Coronary artery (tissue), 2 donors: ENCODE measurements around the gene NOC3L.

Source experiments
- DNase-seq: peaks from one replicate; pipeline ENCODE4 v3.0.0-alpha.2; 2017; ENCODE audit warnings: low spot score
- H3K27ac ChIP-seq, 2 donors: fragments of 200-600 bp; sonication (generic); one replicate each; pipeline ENCODE4 v1.5.1; 2016 to 2019
- H3K4me3 ChIP-seq: fragments of 200-600 bp; sonication (generic); 2 replicates; pipeline ENCODE4 v1.5.1; 2016; ENCODE audit warnings: mild to moderate bottlenecking, moderate library complexity
- TF ChIP-seq, protein P1 (sequence below): fragments of 200-600 bp; sonication (generic); IDR thresholded peaks from one replicate; pipeline ENCODE4 v1.5.1; 2019; ENCODE audit warnings: antibody characterized with exemption

Gene NOC3L, protein sequence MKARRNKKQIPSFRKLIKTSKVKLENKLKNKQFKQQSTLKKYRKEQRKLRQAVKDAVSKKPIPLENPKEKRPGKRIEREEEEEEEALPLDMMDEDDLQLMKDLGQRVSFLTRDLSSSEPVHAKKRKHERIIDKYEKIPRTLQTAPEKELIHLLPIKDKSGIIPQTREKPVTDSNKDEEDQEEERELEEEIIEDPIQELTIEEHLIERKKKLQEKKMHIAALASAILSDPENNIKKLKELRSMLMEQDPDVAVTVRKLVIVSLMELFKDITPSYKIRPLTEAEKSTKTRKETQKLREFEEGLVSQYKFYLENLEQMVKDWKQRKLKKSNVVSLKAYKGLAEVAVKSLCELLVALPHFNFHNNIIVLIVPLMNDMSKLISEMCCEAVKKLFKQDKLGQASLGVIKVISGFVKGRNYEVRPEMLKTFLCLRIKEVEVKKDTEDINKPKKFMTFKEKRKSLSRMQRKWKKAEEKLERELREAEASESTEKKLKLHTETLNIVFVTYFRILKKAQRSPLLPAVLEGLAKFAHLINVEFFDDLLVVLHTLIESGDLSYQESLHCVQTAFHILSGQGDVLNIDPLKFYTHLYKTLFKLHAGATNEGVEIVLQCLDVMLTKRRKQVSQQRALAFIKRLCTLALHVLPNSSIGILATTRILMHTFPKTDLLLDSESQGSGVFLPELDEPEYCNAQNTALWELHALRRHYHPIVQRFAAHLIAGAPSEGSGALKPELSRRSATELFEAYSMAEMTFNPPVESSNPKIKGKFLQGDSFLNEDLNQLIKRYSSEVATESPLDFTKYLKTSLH

DNA sequence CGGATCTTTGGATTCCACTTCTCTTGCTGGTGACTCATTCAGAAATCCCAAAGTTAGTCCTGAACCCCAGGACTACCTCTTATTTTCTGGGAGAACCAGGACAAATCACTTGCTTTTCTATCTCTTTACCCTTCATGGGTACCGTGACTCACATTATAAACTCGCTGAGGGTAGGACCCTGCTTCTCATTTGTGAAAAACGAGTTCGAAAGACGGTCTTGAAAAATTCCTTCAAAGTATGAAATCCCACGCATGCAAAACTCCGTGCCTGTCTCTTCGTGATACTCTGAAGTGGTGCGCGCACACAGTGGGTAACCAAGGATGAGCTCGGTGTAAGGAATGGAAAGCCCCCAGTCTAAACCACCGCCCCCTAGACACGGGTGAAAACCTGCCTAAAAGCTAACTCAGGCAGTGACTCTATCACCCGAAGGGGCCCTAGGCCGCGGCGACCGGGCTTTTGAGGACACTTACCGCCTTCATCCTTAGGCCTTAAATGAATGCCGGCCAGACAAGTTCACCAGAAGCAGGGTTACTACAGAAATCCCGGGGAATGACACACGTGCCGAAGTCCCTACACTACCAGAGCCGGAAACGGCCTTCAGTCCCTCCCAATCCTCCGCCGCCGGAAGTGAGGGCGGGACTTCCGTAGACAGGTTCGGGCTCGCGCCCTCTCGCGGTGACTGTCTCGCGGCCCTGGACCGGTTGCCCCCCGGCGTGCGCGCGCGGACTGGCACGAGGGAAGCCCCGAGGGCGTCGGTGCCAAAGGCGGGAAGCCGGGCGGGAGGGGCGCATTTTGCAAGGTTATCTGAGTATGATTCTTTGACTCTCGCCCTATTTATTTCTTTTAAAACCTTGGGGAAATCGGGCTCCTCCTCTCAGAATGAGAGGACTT is at the start of gene NOC3L:
TSS of gene NOC3L (minus strand) at position 580 of the 891 bp plus-strand sequence. CDS start at position 479, 101 bp downstream.
- DNase-seq: peak; percentile 96
- Histone ChIP-seq H3K4me3 (peak within 1 kb of the TSS; percentile 85), H3K27ac (peak within 1 kb of the TSS; percentile 30 to 78)
- TF ChIP-seq, protein P1, sequence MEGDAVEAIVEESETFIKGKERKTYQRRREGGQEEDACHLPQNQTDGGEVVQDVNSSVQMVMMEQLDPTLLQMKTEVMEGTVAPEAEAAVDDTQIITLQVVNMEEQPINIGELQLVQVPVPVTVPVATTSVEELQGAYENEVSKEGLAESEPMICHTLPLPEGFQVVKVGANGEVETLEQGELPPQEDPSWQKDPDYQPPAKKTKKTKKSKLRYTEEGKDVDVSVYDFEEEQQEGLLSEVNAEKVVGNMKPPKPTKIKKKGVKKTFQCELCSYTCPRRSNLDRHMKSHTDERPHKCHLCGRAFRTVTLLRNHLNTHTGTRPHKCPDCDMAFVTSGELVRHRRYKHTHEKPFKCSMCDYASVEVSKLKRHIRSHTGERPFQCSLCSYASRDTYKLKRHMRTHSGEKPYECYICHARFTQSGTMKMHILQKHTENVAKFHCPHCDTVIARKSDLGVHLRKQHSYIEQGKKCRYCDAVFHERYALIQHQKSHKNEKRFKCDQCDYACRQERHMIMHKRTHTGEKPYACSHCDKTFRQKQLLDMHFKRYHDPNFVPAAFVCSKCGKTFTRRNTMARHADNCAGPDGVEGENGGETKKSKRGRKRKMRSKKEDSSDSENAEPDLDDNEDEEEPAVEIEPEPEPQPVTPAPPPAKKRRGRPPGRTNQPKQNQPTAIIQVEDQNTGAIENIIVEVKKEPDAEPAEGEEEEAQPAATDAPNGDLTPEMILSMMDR: peak; percentile 81

DNA sequence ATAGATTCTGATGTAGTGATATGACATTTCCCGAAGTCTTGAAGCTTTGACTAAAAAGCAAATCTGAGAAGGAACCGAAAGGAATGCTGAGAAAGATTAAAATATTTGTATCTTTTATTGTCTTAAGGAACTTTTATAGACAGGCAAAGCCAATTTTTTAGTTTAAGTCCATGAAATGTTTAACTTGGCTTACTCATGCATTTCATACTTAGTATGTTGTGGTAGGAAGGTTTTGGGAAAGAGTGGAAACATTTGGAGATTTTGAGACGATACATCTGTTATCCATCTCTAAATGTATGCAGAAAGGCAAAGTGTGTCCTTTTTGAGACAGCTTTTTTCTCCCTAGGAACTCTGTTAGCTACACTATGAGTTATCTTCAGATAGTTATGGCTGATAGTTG is 49.7 kb upstream of the NOC3L start:
- Histone ChIP-seq H3K4me3 (peak overlapping the region; percentile 20), H3K27ac (peak overlapping the region in 1 of 2 donors; percentile 28)
- TF ChIP-seq, protein P1: no peak
- no peak for DNase-seq

DNA sequence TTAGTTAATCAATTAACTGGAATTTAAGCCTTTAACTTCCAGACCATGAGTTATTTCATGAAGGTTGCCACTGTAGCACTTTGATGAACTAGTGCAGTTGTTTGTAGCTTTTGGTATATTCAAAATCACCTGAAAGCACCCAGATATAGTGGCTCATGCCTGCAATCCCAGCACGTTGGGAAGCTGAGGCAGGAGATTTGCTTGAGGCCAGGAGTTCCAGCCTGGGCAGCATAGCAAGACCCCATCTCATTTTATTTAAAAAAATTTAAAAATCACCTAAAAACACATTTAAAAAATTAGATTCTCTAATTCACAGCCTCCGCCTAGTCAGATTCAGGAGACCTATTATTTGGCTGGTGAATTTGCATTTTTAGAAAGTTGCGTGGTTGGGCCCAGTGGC is 48.6 kb upstream of the NOC3L start:
- H3K4me3 ChIP-seq: no peak overlapping the region
- DNase-seq: no peak
- TF ChIP-seq, protein P1: no peak
- no peak overlapping the region for H3K27ac ChIP-seq

DNA sequence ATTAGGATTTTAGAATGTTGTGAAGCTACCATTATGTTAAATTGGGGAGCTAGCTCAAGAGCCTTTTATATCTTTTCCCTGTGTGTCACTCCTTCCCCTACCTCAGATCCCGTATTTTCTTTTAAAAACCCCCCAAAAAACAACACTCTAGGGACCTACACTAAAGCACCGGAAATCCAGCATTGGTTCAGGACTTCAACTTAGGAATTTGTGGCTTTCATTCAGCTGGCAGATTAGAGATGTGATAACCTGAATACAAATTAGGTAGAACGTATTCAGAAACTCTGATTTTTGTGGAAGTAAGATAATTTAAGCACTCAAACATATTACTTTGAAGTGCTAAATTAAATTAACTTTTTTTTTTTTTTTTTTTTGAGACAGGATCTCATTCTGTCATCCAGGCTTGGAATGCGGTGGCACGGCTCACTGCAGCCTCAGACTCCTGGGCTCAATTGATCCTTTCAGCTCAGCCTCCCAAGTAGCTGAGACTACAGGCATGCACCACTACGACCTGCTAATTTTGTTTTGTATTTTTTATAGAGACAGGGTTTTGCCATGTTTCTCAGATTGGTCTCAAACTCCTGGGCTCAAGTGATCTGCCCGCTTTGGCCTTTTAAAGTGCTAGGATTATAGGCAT is 46.4 kb upstream of the NOC3L start:
- Histone ChIP-seq H3K27ac (no peak overlapping the region), H3K4me3 (no peak overlapping the region)
- DNase-seq: no peak
- TF ChIP-seq, protein P1: no peak

DNA sequence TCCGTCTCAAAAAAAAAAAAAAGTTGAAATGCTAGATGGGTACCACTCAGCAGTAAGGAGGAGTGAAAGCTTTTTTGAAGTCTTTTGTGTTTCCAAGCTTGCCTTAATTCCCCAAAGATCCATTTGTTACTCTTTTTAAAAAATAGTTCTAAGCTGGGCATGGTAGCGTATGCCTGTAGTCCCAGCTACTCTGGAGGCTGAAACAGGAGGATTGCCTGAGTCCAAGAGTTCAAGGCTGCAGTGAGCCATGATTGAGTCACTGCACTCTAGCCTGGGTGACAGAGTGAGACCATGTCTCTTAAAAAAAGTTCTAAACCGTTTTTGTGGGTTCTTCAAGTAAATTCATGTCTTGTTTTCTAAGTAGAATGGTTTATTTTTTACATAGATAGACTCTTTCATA is 44.9 kb upstream of the NOC3L start:
- Histone ChIP-seq H3K27ac (no peak overlapping the region), H3K4me3 (no peak overlapping the region)
- TF ChIP-seq, protein P1: no peak
- DNase-seq: no peak

DNA sequence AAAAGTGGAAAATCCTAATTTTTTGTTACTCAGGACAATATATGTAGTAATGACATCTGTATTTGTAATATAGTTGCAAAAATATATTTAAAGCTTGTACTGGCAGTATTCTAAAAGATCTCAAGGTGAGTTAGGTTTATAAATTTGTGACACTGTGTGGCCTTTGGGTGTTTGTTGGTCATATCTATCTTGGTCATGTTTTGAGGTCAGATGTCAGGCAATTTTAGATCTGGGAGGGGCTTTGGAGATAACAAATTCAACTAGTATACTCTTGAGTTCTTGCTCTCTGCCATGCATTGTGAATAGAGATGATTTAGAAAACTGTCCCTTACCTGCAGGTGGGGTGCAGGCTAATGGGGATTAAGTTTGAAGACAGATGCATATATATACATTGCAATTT is 42.7 kb upstream of the NOC3L start:
- H3K4me3 ChIP-seq: peak overlapping the region; percentile 16
- no peak for DNase-seq
- TF ChIP-seq, protein P1: no peak
- no peak overlapping the region for H3K27ac ChIP-seq
